GM18867 (cell line): ENCODE measurements around the gene CCDC73.
"Not testable (repeated sequence)": the region's sequence is repeated elsewhere in the genome, so short reads cannot be mapped to it uniquely, and the experiment has no call there.

Source experiments
- ATAC-seq: cut with Tn5 transposase; IDR thresholded peaks from one replicate; pipeline ENCODE4 v1.9.1; 2021; ENCODE audit warnings: mild to moderate bottlenecking, moderate library complexity; ENCODE audit not compliant: unreplicated experiment

The CCDC73 gene

GRCh38 chr11:32706985-32707741 is 87.3 kb downstream of the CCDC73 start:
- ATAC-seq: peak; percentile 98

GRCh38 chr11:32705309-32706033 is 89.0 kb downstream of the CCDC73 start:
- no peak for ATAC-seq

GRCh38 chr11:32704775-32705174 is 89.7 kb downstream of the CCDC73 start:
- no peak for ATAC-seq

DNA sequence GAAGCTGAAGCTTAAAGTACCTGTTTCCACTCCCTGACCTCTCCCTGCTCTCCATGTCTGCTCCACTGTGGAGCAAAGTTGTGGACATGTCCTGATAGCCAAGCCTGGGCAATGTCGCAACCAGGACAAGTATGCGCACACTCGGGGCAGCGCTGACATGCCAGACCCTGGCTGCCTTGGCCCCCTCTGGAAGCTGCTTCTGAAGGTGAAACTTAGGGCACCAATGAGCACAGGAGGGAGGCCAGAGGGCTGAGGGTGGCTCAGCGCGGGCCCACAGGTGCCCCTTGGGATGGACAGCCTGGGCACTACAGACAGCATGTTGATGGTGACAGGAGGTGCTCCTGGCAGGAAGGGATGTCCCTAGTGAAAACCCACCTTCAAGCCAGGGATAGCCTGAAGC is 90.2 kb downstream of the CCDC73 start:
- ATAC-seq: no peak

GRCh38 chr11:32701616-32702015 is 92.8 kb downstream of the CCDC73 start:
- ATAC-seq: no peak

DNA sequence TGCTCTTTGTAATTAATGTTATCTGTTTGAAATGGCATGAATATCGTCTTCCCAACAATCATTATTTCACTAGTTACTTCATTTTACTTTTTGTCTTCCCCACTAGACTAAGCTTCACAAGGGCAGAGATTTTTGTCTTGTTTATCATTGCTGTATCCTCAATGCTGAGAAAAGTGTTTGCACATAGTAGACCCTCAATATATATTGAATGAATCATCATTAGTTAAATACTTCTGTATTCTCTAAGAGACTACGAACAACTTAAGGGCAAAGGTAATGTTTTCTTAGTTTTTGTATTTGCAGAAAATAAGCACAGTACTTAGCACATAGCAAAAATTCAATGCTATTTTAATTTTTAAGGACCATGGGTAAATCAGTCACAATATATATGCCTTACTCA is 95.9 kb downstream of the CCDC73 start:
- ATAC-seq: no peak

- ATAC-seq: no peak
Observed at GRCh38 chr11:32671051-32671450, 123.4 kb downstream of the CCDC73 start.

- no peak for ATAC-seq
Observed at GRCh38 chr11:32659672-32660071, 134.8 kb downstream of the CCDC73 start.

- no peak for ATAC-seq
Observed at GRCh38 chr11:32658639-32659406, 135.6 kb downstream of the CCDC73 start.

- no peak for ATAC-seq
Observed at GRCh38 chr11:32643526-32643925, 150.9 kb downstream of the CCDC73 start.

DNA sequence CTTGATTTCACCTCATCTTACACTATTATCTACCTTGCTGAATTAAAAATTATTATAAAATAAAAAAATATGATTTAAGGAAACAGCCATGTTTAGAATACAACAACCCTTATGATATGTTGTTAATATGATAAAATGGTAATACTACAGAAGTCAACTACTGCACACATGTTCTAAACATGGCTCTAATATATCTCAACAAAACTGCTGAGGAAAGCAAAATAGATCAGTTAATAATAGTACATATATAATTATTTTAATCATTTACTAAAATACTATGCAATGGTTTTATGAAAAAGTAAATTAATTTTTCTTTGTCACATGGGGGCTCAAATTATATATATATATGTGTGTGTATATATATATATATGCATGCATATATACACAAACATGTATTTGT is 153.1 kb downstream of the CCDC73 start:
- ATAC-seq: no peak

- ATAC-seq: no peak
Observed at GRCh38 chr11:32635819-32636218, 158.6 kb downstream of the CCDC73 start.

DNA sequence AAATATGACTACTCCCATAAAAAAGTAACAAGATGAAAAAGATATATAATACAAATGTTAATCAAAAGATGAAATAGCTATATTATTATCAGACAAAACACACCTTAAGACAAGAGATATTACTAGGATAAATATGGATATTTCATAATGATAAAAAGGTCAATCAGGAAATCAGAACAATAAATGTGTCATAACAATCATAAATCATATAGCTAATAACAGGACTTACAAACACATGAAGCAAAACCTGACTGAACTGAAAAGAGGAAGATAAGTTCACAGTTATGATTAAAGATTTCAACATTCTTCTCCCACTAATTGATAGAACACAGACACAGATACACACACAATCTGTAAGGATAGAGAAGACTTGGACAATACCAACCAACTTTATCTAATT is 163.6 kb downstream of the CCDC73 start:
- no peak for ATAC-seq

DNA sequence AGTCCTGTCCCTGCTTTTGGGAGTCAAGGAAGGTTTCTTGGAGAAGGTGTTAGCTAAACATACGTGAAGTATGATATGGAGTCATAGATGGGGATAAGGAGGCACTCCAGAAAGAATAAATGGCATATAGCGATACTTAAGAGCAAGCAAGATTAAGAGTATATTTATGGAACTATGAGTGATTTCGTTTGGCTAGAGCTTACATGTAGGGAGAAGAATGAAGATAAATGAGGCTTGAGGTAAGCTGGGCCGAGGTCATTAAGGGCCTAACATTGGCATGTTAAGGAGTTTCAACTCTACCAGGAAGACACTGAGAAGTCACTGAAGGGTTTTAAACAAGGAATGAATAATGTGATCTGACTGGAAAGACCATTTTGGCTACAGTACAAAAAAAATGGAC is 177.6 kb downstream of the CCDC73 start:
- ATAC-seq: no peak

DNA sequence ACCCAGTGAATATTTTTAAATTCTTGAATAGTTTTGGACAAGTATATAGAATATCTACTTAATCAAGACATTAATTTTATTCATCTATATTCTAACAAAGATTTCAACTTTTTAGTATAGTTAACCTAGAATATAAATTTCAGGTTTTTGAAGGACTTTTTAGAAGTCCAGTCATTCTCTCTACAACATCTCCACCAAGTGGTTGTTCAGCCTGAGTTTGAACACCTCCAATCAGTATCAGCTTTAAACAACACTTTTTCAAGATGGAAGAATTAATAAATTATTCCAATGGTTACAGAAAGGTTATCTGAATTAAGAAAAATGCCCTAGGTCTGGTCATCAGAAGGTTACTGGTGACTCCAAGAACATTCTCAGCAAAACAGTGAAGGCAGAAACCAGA is 179.0 kb downstream of the CCDC73 start:
- ATAC-seq: no peak

DNA sequence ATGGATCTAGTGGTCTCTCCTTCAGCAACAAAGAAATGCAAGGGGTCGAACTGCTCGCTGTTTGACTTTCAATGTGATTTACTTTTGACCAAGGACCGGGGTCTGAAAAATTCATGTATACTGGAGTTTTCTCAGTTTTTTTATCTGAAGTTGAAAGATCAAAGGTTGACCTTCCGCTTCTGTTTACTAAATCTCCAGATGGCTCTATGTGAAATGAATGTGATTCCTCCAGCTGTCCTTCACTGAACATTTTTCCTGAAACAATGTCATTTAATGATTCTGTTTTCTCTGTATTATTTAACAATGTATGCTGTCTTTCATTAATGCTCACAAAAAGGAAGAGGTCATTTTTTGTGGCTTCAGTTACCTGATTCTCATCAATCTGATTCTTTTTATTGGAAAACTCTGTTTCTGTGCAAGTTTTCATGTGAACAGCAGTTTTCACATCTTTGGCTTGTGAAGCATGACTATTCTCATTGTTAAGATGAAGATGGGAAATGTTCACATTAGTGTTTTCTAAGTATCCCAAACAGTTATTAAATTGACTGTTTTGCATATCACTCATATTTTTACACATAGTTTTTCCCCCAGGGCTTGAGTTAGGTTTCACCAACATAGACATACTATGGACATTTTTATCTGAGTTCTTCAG is 180.8 kb downstream of the CCDC73 start:
- ATAC-seq: no peak

DNA sequence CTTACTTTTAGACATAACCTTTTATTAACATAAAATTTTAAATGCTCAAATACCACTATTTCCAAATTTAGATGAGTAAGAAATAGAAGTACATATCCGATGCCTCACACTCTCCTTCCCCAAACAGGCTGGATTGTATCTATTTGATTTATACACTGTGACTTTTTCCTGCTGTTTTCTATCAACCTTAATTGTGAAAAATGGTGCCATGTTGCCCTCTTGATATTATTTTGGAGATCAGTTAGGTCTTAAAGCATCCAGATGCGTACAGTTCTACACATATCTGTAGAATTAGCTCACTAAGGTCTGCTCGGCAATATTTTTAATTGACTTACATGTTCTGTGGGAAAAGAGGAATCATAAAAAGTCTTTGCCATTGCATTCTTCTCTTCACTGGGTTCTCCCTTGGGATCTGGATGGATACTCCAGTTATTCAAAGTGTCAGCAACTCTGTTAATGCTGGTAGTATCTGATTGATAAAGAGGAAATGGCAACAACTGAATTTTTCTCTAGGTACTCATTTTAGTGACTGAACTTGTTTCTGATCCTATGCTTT is 183.6 kb downstream of the CCDC73 start:
- no peak for ATAC-seq

DNA sequence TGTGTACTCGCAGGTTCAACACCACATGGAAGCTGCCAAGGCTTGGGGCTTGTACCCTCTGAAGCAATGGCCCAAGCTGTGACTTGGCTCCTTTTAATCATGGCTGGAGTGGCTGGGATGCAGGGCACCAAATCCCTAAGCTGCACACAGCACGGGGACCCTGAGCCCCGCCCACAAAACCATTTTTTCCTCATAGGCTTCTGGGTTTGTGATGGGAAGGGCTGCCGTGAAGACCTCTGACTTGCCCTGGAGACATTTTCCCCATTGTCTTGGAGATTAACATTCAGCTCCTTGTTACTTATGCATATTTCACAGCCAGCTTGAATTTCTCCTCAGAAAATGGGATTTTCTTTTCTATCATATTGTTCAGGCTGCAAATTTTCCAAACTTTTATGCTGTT is 185.6 kb downstream of the CCDC73 start:
- ATAC-seq: not testable (repeated sequence)

DNA sequence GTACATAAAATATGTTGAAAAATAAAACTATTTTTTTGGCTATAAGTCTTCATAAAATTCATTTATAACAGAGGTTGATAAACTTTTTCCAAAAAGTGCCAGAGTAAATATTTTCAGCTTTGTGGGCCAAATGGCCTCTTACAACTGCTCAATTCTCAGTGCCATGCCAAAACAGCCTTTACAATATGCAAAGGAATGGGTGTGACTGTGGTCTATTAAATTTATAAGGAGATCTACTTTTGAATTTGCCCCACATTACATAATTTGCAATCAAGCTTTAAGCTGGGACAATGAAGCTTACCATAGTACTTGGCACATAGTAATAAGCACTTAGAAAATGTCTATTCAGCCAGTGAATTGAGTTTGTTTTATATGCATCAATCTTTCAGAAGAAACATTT is 188.2 kb downstream of the CCDC73 start:
- ATAC-seq: no peak

GRCh38 chr11:32602657-32603415 is 191.6 kb downstream of the CCDC73 start:
- ATAC-seq: no peak
